DMS114 treated with DMSO at 0.1 percent for 48 hours (cell line): Measurements from ENCODE around the gene PYGB.

Source experiments
- DNase-seq: peaks from one replicate; lab custom pipeline; 2025; ENCODE audit not compliant: unreplicated experiment; lab: John Stamatoyannopoulos, UW

The PYGB gene

GRCh38 chr20:25280574-25281535, 33.0 kb downstream of the PYGB start:
- no peak for DNase-seq

DNA sequence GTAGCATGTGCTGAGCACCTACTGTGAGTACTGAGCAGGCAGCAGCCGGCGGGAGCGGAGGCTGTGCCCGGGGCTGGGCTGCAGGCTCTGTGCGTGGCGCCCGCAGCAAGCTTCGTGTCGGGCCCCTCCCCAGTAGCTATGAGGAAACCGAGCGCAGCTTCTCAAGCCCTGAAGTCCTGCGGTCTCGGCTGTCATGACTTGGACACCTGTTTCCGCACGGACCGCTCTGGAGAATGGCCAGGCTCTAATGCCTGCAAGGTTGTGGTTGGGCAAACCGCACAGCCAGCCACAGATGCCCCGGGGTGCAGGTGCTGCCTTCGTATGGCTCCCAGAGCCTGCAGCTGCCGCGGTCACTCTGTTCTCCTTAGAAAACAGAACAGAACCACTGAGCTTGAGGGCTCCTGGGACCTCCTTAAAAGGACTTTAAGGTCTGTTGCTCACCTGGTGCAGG, 33.7 kb downstream of the PYGB start:
- DNase-seq: no peak

GRCh38 chr20:25282034-25282781, 34.3 kb downstream of the PYGB start:
- no peak for DNase-seq

- no peak for DNase-seq
Observed at GRCh38 chr20:25282796-25283195, 34.9 kb downstream of the PYGB start.

GRCh38 chr20:25283221-25283951, 35.5 kb downstream of the PYGB start:
- no peak for DNase-seq

- DNase-seq: no peak
Observed at GRCh38 chr20:25284131-25284601, 36.3 kb downstream of the PYGB start.

GRCh38 chr20:25285091-25285647, 37.3 kb downstream of the PYGB start:
- DNase-seq: no peak

GRCh38 chr20:25285856-25286798, 38.2 kb downstream of the PYGB start:
- DNase-seq: no peak

DNA sequence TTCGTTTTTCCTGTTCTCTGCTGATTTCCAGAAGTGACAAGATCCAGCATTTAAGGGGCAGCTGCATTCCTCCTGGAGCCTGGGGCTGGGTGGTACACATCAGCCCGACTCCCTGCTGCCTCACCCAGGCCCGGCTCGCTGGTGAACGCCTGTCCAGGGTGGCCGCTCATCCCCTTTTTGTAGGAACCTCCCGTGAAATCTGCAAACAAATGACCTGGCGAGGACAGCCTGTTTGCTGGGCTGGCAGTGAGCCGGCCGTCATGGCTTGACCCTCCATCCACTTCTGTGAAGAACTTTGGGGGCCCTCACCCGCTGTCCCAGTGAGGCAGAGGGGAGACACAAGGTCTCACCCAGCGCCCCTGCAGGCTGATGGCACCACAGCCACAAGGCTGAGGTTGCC, 39.0 kb downstream of the PYGB start:
- DNase-seq: no peak

DNA sequence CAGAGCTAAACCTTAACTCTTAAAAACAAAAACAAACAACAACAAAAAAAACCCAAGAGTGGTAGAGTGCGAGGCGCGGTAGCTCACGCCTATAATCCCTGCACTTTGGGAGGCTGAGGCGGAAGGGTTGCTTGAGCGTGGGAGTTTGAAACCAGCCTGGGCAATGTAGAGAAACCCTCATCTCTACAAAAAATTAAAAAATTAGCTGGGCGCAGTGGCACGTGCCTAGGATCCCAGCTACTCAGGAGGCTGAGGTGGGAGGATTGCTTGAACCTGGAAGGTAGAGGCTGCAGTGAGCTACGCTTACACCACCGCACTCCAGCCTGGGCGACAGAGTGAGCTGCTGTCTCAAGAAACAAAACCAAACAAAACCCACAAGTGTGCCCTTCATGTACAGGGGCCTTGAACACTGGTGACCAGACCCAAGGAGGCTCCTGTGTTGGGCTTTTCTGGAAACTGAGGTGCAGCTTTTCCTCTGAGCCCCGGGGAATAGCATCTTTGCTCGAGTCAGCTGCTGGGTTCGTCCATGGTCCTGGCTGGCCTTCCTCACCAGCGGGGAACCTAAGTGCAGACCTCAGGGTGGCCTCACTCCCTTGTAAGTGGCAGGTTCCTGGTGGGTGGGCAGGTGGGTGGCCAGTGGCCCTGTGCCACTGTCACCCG, 39.9 kb downstream of the PYGB start:
- DNase-seq: no peak

GRCh38 chr20:25288291-25289181, 40.7 kb downstream of the PYGB start:
- DNase-seq: no peak

DNA sequence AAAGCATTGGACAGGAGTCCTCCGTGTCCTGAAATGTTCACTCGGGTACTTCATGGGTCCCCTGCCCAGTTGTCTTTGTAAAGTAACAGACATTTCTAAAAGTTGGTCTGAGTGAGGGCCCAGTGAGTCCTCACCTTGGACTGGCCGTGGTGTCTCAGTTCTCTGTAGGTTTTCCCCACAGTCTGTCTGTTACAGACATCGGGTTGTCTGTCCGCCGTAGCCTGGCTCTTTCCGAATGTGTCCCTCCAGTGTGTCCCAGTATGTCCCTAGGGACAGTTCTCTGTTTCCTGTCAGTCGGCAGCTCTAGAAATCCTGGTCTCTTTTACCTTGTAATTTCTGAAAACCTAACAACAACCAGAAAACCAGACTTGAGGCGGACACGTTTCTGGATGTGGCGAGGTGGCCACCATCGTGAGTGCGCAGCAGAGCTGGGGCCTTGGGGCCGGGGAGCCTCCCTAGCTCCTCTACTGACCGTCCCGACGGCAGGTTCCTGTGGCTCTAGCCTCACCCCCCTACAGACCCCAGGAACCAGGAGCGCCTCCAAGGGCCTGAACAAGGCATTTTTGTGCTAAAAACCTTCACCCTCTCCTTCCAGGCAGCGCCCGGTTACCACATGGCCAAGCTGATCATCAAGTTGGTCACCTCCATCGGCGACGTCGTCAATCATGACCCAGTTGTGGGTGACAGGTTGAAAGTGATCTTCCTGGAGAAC, 42.2 kb downstream of the PYGB start:
- no peak for DNase-seq

GRCh38 chr20:25290646-25291431, 43.0 kb downstream of the PYGB start:
- DNase-seq: no peak

GRCh38 chr20:25291432-25292133, 43.7 kb downstream of the PYGB start:
- DNase-seq: no peak

DNA sequence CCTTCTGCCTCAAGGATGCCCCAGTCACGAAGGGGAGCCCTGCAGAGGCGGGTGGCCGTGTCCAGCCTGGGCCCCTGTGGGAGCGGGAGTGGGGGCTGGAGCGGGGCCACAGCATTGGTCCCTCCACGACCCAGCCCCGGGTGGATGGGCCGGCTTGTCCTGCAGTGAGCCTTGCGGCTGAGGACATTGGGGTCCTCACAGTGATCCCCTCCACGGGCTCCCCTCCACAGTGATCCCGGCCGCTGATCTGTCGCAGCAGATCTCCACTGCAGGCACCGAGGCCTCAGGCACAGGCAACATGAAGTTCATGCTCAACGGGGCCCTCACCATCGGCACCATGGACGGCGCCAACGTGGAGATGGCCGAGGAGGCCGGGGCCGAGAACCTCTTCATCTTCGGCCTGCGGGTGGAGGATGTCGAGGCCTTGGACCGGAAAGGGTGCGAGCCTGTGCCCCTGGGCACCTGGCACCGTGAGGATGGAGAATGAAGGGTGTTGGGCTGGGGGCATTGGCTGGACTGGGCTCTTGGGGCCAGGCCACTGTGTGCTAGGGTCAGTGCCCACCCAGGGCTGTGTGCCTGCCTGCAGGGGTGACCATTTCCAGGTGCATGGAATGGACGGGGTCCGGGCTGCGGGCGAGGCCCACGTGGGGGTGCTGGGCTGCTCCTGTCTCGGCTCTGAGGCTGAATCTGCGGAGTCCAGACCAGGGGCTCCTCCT, 44.4 kb downstream of the PYGB start:
- DNase-seq: no peak

GRCh38 chr20:25293507-25293906, 45.6 kb downstream of the PYGB start:
- DNase-seq: no peak
